Measurements from ENCODE around the gene CXCL11. TPM values are rescaled to one million over a fixed set of nuclear protein-coding genes. Genes with fewer than 3 reads are reported as not detected.

Gene CXCL11
- total and polyA plus RNA-seq, 9 donors = 0.18 to 1.1 (median 0.57) TPM; not detected in 6

DNA sequence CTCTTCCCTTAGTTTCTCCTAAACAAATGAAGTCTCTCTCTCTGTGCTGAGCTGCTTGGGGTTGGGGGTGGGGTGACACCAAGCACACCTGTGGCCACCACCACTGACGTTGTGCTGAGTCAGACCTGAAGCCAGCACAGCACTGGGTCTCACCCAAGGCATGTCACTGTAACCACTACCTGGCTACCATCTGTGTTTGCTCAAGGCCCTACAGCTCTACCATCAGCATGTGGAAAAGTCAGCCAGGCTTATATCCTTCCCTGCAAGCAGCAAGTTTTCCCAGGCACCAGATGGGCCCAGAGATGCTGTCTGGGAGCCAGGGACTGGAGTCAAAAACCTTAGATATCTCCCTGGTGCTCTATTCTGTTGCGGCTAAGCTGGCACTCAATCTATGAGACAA lies 19.5 kb downstream of the CXCL11 start:
- TF ChIP-seq EP300 (IDR thresholded peaks at IDR 0.05) = no peak
- TF ChIP-seq POLR2A (IDR thresholded peaks at IDR 0.05) = no peak
- TF ChIP-seq, protein P1, sequence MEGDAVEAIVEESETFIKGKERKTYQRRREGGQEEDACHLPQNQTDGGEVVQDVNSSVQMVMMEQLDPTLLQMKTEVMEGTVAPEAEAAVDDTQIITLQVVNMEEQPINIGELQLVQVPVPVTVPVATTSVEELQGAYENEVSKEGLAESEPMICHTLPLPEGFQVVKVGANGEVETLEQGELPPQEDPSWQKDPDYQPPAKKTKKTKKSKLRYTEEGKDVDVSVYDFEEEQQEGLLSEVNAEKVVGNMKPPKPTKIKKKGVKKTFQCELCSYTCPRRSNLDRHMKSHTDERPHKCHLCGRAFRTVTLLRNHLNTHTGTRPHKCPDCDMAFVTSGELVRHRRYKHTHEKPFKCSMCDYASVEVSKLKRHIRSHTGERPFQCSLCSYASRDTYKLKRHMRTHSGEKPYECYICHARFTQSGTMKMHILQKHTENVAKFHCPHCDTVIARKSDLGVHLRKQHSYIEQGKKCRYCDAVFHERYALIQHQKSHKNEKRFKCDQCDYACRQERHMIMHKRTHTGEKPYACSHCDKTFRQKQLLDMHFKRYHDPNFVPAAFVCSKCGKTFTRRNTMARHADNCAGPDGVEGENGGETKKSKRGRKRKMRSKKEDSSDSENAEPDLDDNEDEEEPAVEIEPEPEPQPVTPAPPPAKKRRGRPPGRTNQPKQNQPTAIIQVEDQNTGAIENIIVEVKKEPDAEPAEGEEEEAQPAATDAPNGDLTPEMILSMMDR (IDR thresholded peaks at IDR 0.05) = no peak
- Histone ChIP-seq H3K27ac (no peak overlapping the region), H3K36me3 (no peaks in the 10 kb centered on the region), H3K4me3 (no peak overlapping the region), H3K27me3 (no peaks in the 10 kb centered on the region), H3K9me3 (no peaks in the 10 kb centered on the region), H3K4me1 (ENCODE audit: insufficient read depth) (no peaks in the 10 kb centered on the region)
- 79 to 85% (median 84%) methylated on average over 2 of the region's 2 CpGs for WGBS, 3 donors
- intact Hi-C loops (cut with DNase I) = no loop called here
- DNase-seq = no peak

GRCh38 chr4:76013540-76013939 lies 22.3 kb downstream of the CXCL11 start:
- Histone ChIP-seq H3K9me3 (no peaks in the 10 kb centered on the region), H3K27me3 (no peaks in the 10 kb centered on the region), H3K27ac (no peak overlapping the region), H3K4me3 (no peak overlapping the region), H3K4me1 (ENCODE audit: insufficient read depth) (no peaks in the 10 kb centered on the region), H3K36me3 (no peaks in the 10 kb centered on the region)
- no peak for TF ChIP-seq EP300 (IDR thresholded peaks at IDR 0.05)
- TF ChIP-seq, protein P1 (IDR thresholded peaks at IDR 0.05) = no peak
- TF ChIP-seq POLR2A (IDR thresholded peaks at IDR 0.05) = no peak
- WGBS, 3 donors = 10 to 20% (median 19%) methylated on average over 1 of the region's 1 CpG
- no peak for DNase-seq
- intact Hi-C loops (cut with DNase I) = no loop called here

DNA sequence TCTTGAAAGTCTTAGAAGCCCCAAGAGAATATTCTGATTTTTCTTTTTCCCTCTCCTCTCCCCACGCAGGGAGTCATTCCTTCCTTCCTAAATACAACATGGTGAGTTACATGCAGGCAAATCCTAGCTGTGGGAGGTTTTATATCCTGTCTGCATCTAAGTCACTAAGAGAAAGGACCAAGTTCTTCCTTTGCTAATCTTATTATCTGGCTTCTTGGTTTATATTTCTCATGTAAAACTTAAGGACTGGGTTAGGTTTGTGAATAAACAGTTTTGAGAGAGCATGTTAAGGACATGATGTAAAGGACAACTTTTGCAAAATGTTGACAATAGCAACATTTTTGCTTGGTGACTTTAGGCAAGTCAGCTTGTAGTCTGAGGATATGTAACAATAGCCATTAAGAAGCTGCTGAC lies 23.5 kb downstream of the CXCL11 start:
- no peak for DNase-seq
- intact Hi-C loops (cut with DNase I) = no loop called here
- WGBS, 3 donors = 25 to 48% (median 38%) methylated on average over 1 of the region's 1 CpG
- Histone ChIP-seq H3K4me1 (ENCODE audit: insufficient read depth) (no peaks in the 10 kb centered on the region), H3K27ac (no peak overlapping the region), H3K4me3 (no peak overlapping the region), H3K27me3 (no peaks in the 10 kb centered on the region), H3K9me3 (no peaks in the 10 kb centered on the region), H3K36me3 (no peaks in the 10 kb centered on the region)
- TF ChIP-seq POLR2A (IDR thresholded peaks at IDR 0.05) (no peak), EP300 (IDR thresholded peaks at IDR 0.05) (no peak)
- TF ChIP-seq, protein P1 (IDR thresholded peaks at IDR 0.05) = no peak

- no peaks in the 10 kb centered on the region for H3K27me3 ChIP-seq
- no peak for DNase-seq
- H3K9me3 ChIP-seq = no peaks in the 10 kb centered on the region
- TF ChIP-seq, protein P1 (IDR thresholded peaks at IDR 0.05) = no peak
- TF ChIP-seq POLR2A (IDR thresholded peaks at IDR 0.05) (no peak), EP300 (IDR thresholded peaks at IDR 0.05) (no peak)
- no peaks in the 10 kb centered on the region for H3K36me3 ChIP-seq
- H3K4me3 ChIP-seq = no peak overlapping the region
- H3K4me1 ChIP-seq (ENCODE audit: insufficient read depth) = no peaks in the 10 kb centered on the region
- intact Hi-C loops (cut with DNase I) = no loop called here
- no peak overlapping the region for H3K27ac ChIP-seq
- WGBS, 3 donors = 32 to 37% (median 37%) methylated on average over 13 of the region's 13 CpGs
Observed at GRCh38 chr4:76011700-76012387, 24.0 kb downstream of the CXCL11 start.
